RWPE2 (cell line): Measurements from ENCODE around the gene CHST14.
A peak's percentile ranks its signal among the peaks of the same experiment; 100 is the strongest.
"Not testable (repeated sequence)": the region's sequence is repeated elsewhere in the genome, so short reads cannot be mapped to it uniquely, and the experiment has no call there.

Experiments used
- ATAC-seq: fragments of 200-7000 bp; cut with Tn5 transposase; 3 replicates; pipeline ENCODE4 v1.9.1; 2021; ENCODE audit warnings: low read depth
- DNase-seq: peaks from one replicate; pipeline ENCODE4 v3.0.0-alpha.2; 2020; ENCODE audit warnings: low spot score
- H3K27ac ChIP-seq: fragments of 450-650 bp; 2 replicates; pipeline ENCODE4 v1.5.1; 2017; ENCODE audit warnings: mild to moderate bottlenecking; ENCODE audit not compliant: poor library complexity, severe bottlenecking
- H3K27me3 ChIP-seq: fragments of 250-450 bp; sonication (Bioruptor Pico); 2 replicates; pipeline ENCODE4 v1.5.1; 2021; ENCODE audit warnings: mild to moderate bottlenecking, moderate library complexity; ENCODE audit not compliant: insufficient read depth, poor library complexity, severe bottlenecking
- H3K36me3 ChIP-seq: fragments of 250-450 bp; sonication (Bioruptor Pico); 2 replicates; pipeline ENCODE4 v1.5.1; 2020; ENCODE audit warnings: low read depth, mild to moderate bottlenecking, moderate library complexity
- H3K4me1 ChIP-seq: fragments of 250-450 bp; sonication (Bioruptor Pico); 2 replicates; pipeline ENCODE4 v1.5.1; 2021; ENCODE audit warnings: mild to moderate bottlenecking, moderate library complexity; ENCODE audit not compliant: insufficient read depth, poor library complexity, severe bottlenecking
- H3K4me3 ChIP-seq: fragments of 250-450 bp; sonication (Bioruptor Pico); 2 replicates; pipeline ENCODE4 v1.5.1; 2021; ENCODE audit warnings: mild to moderate bottlenecking, moderate library complexity; ENCODE audit not compliant: severe bottlenecking
- H3K9me3 ChIP-seq: fragments of 250-450 bp; sonication (Bioruptor Pico); 2 replicates; pipeline ENCODE4 v1.5.1; 2021; ENCODE audit warnings: mild to moderate bottlenecking, moderate library complexity; ENCODE audit not compliant: severe bottlenecking
- CTCF ChIP-seq: fragments of 450-650 bp; IDR thresholded peaks from one replicate; pipeline ENCODE4 v1.5.1; 2017; ENCODE audit warnings: mild to moderate bottlenecking, moderate library complexity; ENCODE audit not compliant: poor library complexity, severe bottlenecking

Gene CHST14

GRCh38 chr15:40451527-40452158 lies 19.1 kb upstream of the CHST14 start:
- no peaks in the 10 kb centered on the region for H3K27me3 ChIP-seq
- H3K4me1 ChIP-seq: peaks cover 23% of the 10 kb centered on the region
- DNase-seq: no peak
- no peaks in the 10 kb centered on the region for H3K36me3 ChIP-seq
- no peak overlapping the region for H3K27ac ChIP-seq
- H3K4me3 ChIP-seq: no peak overlapping the region
- TF ChIP-seq CTCF: no peak
- no peak for ATAC-seq
- H3K9me3 ChIP-seq: no peaks in the 10 kb centered on the region

- Histone ChIP-seq H3K4me3 (no peak overlapping the region), H3K27ac (no peak overlapping the region), H3K27me3 (no peaks in the 10 kb centered on the region), H3K4me1 (peaks cover 26% of the 10 kb centered on the region), H3K9me3 (no peaks in the 10 kb centered on the region), H3K36me3 (no peaks in the 10 kb centered on the region)
- no peak for TF ChIP-seq CTCF
- DNase-seq (no peak), ATAC-seq (no peak)
Observed at GRCh38 chr15:40452296-40453090, 18.3 kb upstream of the CHST14 start.

- not testable (repeated sequence) for ATAC-seq, H3K36me3 ChIP-seq, H3K27me3 ChIP-seq, DNase-seq, H3K27ac ChIP-seq, H3K4me3 ChIP-seq, H3K9me3 ChIP-seq
- H3K4me1 ChIP-seq: peaks cover 26% of the 10 kb centered on the region
Observed at GRCh38 chr15:40453941-40454340, 16.8 kb upstream of the CHST14 start.

- Histone ChIP-seq H3K27me3 (no peaks in the 10 kb centered on the region), H3K4me3 (no peak overlapping the region), H3K4me1 (peaks cover 26% of the 10 kb centered on the region), H3K9me3 (no peaks in the 10 kb centered on the region), H3K36me3 (no peaks in the 10 kb centered on the region), H3K27ac (peak overlapping the region; percentile 43)
- no peak for DNase-seq
- no peak for TF ChIP-seq CTCF
- ATAC-seq: peak; percentile 52
Observed at GRCh38 chr15:40454904-40455391, 15.8 kb upstream of the CHST14 start.

- peaks cover 26% of the 10 kb centered on the region for H3K4me1 ChIP-seq
- ATAC-seq (peak; percentile 72), DNase-seq (no peak)
- no peak for TF ChIP-seq CTCF
- no peaks in the 10 kb centered on the region for H3K27me3 ChIP-seq
- H3K36me3 ChIP-seq: no peaks in the 10 kb centered on the region
- peak overlapping the region; percentile 43 for H3K27ac ChIP-seq
- no peaks in the 10 kb centered on the region for H3K9me3 ChIP-seq
- H3K4me3 ChIP-seq: no peak overlapping the region
Observed at GRCh38 chr15:40456299-40456712, 14.5 kb upstream of the CHST14 start.
